Gastroesophageal sphincter (tissue), 4 donors: Measurements from ENCODE around the gene CHD6. TPM values are rescaled to one million over a fixed set of nuclear protein-coding genes. Genes with fewer than 3 reads are reported as not detected.

Experiments used
- ATAC-seq: fragments of 150-250 bp; one replicate; pipeline ENCODE4 v1.9.1; 2016; ENCODE audit warnings: mild to moderate bottlenecking, moderate library complexity
- H3K27ac ChIP-seq, 4 donors: fragments of 200-600 bp; sonication (generic) in 3 of 4; 1 replicate in 3 of 4; 2 replicates in 1 of 4; pipeline ENCODE4 v1.5.1; 2016 to 2019
- H3K27me3 ChIP-seq: fragments of 200-600 bp; sonication (generic); one replicate; pipeline ENCODE4 v1.5.1; 2019
- H3K36me3 ChIP-seq, 2 donors: fragments of 200-600 bp; sonication (generic); one replicate each; pipeline ENCODE4 v1.5.1; 2019; ENCODE audit warnings: control low read depth in 1 of 2
- H3K4me1 ChIP-seq, 3 donors: fragments of 200-600 bp; sonication (generic); 1 replicate in 2 of 3; 2 replicates in 1 of 3; pipeline ENCODE4 v1.5.1; 2016 to 2019; ENCODE audit warnings: control low read depth in 2 of 3
- H3K4me3 ChIP-seq, 2 donors: fragments of 200-600 bp; sonication (generic); one replicate each; pipeline ENCODE4 v1.5.1; 2019; ENCODE audit warnings: mild to moderate bottlenecking in 1 of 2, moderate library complexity in 1 of 2
- H3K9me3 ChIP-seq, 3 donors: fragments of 200-600 bp; sonication (generic); one replicate each; pipeline ENCODE4 v1.5.1; 2017 to 2019; ENCODE audit warnings: control low read depth in 2 of 3
- EP300 ChIP-seq: sonication (generic); formaldehyde crosslinking; IDR thresholded peaks from one replicate; pipeline ENCODE4 v1.6.1; 2017; ENCODE audit warnings: antibody characterized with exemption, mild to moderate bottlenecking
- POLR2A ChIP-seq, 2 donors: fragments of 450-650 bp; IDR thresholded peaks; one replicate each; pipeline ENCODE4 v1.6.1; 2017; ENCODE audit warnings: antibody characterized with exemption in 2 of 2, mild to moderate bottlenecking in 2 of 2, moderate library complexity in 1 of 2
- POLR2AphosphoS5 ChIP-seq: sonication (generic); formaldehyde crosslinking; IDR thresholded peaks from one replicate; pipeline ENCODE4 v1.6.1; 2017; ENCODE audit warnings: antibody characterized with exemption
- WGBS, 2 donors: methylation state at CpG; one replicate each; pipeline ENCODE4 v1.1.5; 2018; ENCODE audit warnings: low coverage in 1 of 2; 5-methylcytosine and 5-hydroxymethylcytosine counted together
- total RNA-seq, 4 donors: library from RNA; depleted of rRNA; stranded (reverse); fragments of >200 nt; gene quantifications; one replicate each; pipeline ENCODE4 v1.1.0, GENCODE V29; 2016
- TF ChIP-seq, protein P1 (sequence below), 4 experiments: fragments of 200-600 bp in 2 of 4; fragments of 450-650 bp in 2 of 4; sonication (generic) in 1 of 4; IDR thresholded peaks; one replicate each; pipeline ENCODE4 v1.5.1; 2017 to 2019; ENCODE audit warnings: antibody characterized with exemption in 4 of 4, mild to moderate bottlenecking in 2 of 4, moderate library complexity in 2 of 4

Gene CHD6
- total RNA-seq, 4 donors from 2014 or later: 37.4 to 58.3 (median 40.4) TPM

DNA sequence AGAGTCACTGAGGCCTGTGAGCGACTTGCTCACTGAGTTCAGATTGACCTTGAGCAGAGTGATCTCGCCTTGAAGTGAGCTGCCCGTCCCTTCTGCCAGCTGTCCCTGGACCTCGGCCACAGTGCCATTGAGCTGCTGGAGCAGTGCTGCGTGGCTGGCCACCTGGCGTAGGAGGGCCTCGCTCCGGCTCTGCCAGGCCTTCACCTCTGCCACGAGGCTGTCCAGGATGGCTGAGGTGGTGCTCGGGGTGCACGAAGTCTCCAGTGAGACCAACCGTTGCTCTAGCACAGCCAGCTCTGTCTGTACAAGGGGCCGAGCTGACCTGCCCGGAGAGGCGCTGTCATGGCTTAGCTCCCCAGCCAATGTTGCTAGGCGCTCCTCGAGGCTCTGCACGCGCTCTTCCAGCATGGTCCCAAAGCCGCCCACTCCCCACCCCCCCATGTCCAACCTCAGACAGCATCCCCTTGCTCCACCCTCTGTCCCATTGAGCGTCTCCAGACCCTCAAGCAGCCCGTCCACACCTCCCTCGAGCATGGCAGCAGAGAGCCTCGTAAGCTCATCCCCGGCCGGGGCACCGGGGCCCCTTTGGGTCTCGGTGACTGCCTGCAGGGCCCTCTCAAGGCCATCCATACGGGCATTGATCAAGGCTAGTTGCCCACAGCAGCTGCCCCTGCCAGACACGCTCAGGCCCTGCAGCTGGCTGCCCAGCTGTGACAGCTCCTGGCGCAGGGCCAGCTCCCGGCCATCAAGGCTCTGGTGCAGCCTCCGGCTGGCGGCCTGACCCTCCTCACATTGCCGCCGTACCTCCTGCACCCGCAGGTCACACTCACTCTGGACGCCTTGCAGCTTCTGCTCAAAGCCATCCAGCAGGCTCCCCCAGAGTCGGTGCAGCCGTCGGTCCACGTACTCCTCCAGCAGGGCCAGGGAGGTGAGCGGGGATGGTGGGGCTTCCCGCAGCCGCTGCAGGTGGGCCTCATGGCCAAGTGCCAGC lies 256.1 kb downstream of the CHD6 start:
- H3K4me1 ChIP-seq: peaks cover 0 to 18% (median 7%) of the 10 kb centered on the region in 3 donors
- peaks cover 38% of the 10 kb centered on the region for H3K27me3 ChIP-seq
- no peak overlapping the region for H3K4me3 ChIP-seq
- no peaks in the 10 kb centered on the region for H3K9me3 ChIP-seq
- H3K27ac ChIP-seq: no peak overlapping the region
- ATAC-seq: no peak
- TF ChIP-seq POLR2A (IDR thresholded peaks at IDR 0.05): no peak
- no peak for TF ChIP-seq EP300
- TF ChIP-seq POLR2AphosphoS5: no peak
- WGBS, 2 donors: 98% methylated on average over 7 of the region's 45 CpGs; no CpG with 5 or more reads in 1 of the 2 donors
- peaks cover 0 to 19% of the 10 kb centered on the region in 2 donors for H3K36me3 ChIP-seq

DNA sequence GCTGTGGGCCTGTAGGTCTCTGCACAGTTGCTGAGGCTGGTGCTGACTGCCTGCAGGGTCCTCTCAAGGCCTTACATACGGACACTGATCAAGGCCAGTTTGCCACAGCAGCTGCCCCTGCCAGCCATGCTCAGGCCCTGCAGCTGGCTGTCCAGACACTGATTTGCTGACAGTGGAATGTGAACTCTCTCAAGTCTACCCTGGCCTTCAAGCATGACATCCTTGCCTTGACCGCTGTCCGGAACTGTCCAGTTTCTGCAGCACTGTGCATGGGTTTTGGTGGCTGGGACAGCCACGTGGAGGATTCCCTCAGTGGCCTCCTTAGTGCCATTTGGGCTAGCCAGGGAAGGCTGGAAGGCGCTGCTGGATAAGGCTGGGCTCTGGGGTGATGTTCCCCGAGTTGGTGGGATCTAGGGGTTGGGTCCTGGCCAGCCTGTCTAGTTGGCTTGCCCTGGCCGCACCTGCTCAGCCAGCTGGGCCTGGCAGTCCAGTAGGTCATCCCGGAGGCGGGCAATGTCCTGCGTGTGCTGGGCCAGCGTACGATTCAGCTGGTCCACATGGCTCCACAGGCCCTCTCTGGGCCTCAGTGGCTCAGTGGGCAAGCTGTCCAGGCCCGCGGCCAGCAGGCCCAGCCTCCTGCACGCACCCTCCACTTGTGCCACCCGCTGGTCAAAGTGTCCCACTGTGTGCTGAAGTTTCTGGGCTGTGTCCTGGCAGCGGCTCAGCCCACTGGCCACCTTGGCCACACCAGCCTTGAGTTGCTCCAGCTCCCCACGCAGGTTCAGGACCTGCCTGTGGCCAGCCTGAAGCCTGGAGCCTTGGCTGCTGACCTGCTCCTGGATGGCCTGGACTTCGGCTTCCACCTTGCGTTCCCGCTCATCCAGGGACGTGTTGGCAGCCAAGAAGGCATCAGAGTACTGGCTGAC lies 257.1 kb downstream of the CHD6 start:
- Histone ChIP-seq H3K36me3 (peaks cover 0 to 28% of the 10 kb centered on the region in 2 donors), H3K27ac (no peak overlapping the region), H3K4me1 (peaks cover 0 to 11% (median 4%) of the 10 kb centered on the region in 3 donors), H3K4me3 (no peak overlapping the region), H3K27me3 (peaks cover 29% of the 10 kb centered on the region), H3K9me3 (no peaks in the 10 kb centered on the region)
- ATAC-seq: no peak
- no peak for TF ChIP-seq POLR2AphosphoS5
- TF ChIP-seq EP300: no peak
- TF ChIP-seq, protein P1, sequence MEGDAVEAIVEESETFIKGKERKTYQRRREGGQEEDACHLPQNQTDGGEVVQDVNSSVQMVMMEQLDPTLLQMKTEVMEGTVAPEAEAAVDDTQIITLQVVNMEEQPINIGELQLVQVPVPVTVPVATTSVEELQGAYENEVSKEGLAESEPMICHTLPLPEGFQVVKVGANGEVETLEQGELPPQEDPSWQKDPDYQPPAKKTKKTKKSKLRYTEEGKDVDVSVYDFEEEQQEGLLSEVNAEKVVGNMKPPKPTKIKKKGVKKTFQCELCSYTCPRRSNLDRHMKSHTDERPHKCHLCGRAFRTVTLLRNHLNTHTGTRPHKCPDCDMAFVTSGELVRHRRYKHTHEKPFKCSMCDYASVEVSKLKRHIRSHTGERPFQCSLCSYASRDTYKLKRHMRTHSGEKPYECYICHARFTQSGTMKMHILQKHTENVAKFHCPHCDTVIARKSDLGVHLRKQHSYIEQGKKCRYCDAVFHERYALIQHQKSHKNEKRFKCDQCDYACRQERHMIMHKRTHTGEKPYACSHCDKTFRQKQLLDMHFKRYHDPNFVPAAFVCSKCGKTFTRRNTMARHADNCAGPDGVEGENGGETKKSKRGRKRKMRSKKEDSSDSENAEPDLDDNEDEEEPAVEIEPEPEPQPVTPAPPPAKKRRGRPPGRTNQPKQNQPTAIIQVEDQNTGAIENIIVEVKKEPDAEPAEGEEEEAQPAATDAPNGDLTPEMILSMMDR (IDR thresholded peaks at IDR 0.05): no peak
- no peak for TF ChIP-seq POLR2A (IDR thresholded peaks at IDR 0.05)
- no CpG with 5 or more reads among the region's 22 CpGs for WGBS, 2 donors

GRCh38 chr20:41359541-41360011 lies 258.6 kb downstream of the CHD6 start:
- TF ChIP-seq POLR2A (IDR thresholded peaks at IDR 0.05): no peak
- TF ChIP-seq POLR2AphosphoS5: no peak
- no peak for TF ChIP-seq EP300
- TF ChIP-seq, protein P1 (IDR thresholded peaks at IDR 0.05): no peak
- WGBS, 2 donors: no CpG with 5 or more reads among the region's 9 CpGs
- Histone ChIP-seq H3K27me3 (peaks cover 14% of the 10 kb centered on the region), H3K4me3 (no peak overlapping the region), H3K36me3 (peaks cover 0 to 32% of the 10 kb centered on the region in 2 donors), H3K9me3 (no peaks in the 10 kb centered on the region), H3K27ac (no peak overlapping the region), H3K4me1 (no peaks in the 10 kb centered on the region)
- ATAC-seq: no peak

DNA sequence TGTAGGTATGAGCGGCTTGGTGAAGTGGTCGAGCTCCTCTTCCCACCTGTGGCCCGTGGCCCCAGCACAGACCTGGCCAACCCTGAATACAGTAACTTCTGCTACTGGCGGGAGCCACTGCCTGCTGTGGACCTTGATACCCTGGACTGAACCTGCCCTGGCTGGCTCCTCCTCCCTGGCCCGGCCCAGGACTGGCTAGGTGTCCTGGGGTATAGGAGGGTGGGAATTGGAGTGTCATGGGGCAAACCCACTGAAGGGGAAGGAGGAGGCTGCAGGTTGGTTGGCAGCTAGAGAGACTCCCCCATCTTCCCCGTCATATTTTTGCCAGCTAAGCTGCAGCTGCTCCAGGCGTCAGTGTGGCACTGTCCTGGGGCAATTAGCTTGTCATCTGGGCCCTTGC lies 259.5 kb downstream of the CHD6 start:
- TF ChIP-seq POLR2A (IDR thresholded peaks at IDR 0.05) (no peak), POLR2AphosphoS5 (no peak), EP300 (no peak)
- TF ChIP-seq, protein P1 (IDR thresholded peaks at IDR 0.05): no peak
- no peaks in the 10 kb centered on the region for H3K9me3 ChIP-seq
- no peak for ATAC-seq
- H3K36me3 ChIP-seq: peaks cover 0 to 36% of the 10 kb centered on the region in 2 donors
- H3K4me3 ChIP-seq: no peak overlapping the region
- peaks cover 5% of the 10 kb centered on the region for H3K27me3 ChIP-seq
- H3K27ac ChIP-seq: no peak overlapping the region
- WGBS, 2 donors: 80% methylated on average over 4 of the region's 7 CpGs; no CpG with 5 or more reads in 1 of the 2 donors
- no peaks in the 10 kb centered on the region for H3K4me1 ChIP-seq

GRCh38 chr20:41358230-41358629 lies 259.9 kb downstream of the CHD6 start:
- no peak for ATAC-seq
- TF ChIP-seq POLR2A (IDR thresholded peaks at IDR 0.05) (no peak), EP300 (no peak), POLR2AphosphoS5 (no peak)
- TF ChIP-seq, protein P1 (IDR thresholded peaks at IDR 0.05): no peak

More at GRCh38 chr20:41358230-41358629, 259.9 kb downstream of the CHD6 start:
- WGBS, 2 donors: 90% methylated on average over 4 of the region's 9 CpGs; no CpG with 5 or more reads in 1 of the 2 donors
- Histone ChIP-seq H3K9me3 (no peaks in the 10 kb centered on the region), H3K36me3 (peaks cover 0 to 41% of the 10 kb centered on the region in 2 donors), H3K27me3 (peaks cover under 1% of the 10 kb centered on the region), H3K4me3 (no peak overlapping the region), H3K4me1 (no peaks in the 10 kb centered on the region), H3K27ac (no peak overlapping the region)
